H9 (cell line): Measurements from ENCODE around the gene CMTM8. TPM values are rescaled to one million over a fixed set of nuclear protein-coding genes. Genes with fewer than 3 reads are reported as not detected.

Experiments used
- DNase-seq: peaks from one replicate; pipeline ENCODE4 v3.0.0-alpha.2; 2017
- H2AFZ ChIP-seq: one replicate; pipeline ENCODE4 v1.6.1; 2013; ENCODE audit warnings: mild to moderate bottlenecking, low read length, control low read depth, moderate library complexity
- H2AK5ac ChIP-seq: 2 replicates; pipeline ENCODE4 v1.6.1; 2013; ENCODE audit warnings: low read length, control low read depth, mixed read lengths; ENCODE audit not compliant: insufficient read length
- H2BK120ac ChIP-seq: one replicate; pipeline ENCODE4 v1.6.1; 2013; ENCODE audit warnings: low read depth, mild to moderate bottlenecking, low read length, control low read depth, inconsistent platforms; ENCODE audit not compliant: poor library complexity, severe bottlenecking
- H2BK12ac ChIP-seq: 2 replicates; pipeline ENCODE4 v1.6.1; 2013; ENCODE audit warnings: low read length, control low read depth, mixed read lengths, low read depth; ENCODE audit not compliant: insufficient read length
- H2BK15ac ChIP-seq: 2 replicates; pipeline ENCODE4 v1.6.1; 2013; ENCODE audit warnings: low read depth, low read length, control low read depth
- H2BK20ac ChIP-seq: one replicate; pipeline ENCODE4 v1.6.1; 2013; ENCODE audit warnings: low read depth, mild to moderate bottlenecking, low read length, control low read depth, inconsistent platforms; ENCODE audit not compliant: poor library complexity, severe bottlenecking
- H2BK5ac ChIP-seq: 2 replicates; pipeline ENCODE4 v1.6.1; 2013; ENCODE audit warnings: low read length, control low read depth, mixed read lengths; ENCODE audit not compliant: insufficient read length
- H3K14ac ChIP-seq: 2 replicates; pipeline ENCODE4 v1.6.1; 2013; ENCODE audit warnings: low read length, control low read depth; ENCODE audit not compliant: insufficient read depth
- H3K18ac ChIP-seq: 2 replicates; pipeline ENCODE4 v1.6.1; 2013; ENCODE audit warnings: low read depth, mild to moderate bottlenecking, mixed read lengths, low read length, control low read depth; ENCODE audit not compliant: insufficient read length
- H3K23ac ChIP-seq: 2 replicates; pipeline ENCODE4 v1.6.1; 2013; ENCODE audit warnings: low read length, control low read depth, mixed read lengths, low read depth; ENCODE audit not compliant: insufficient read length
- H3K23me2 ChIP-seq: 2 replicates; pipeline ENCODE4 v1.6.1; 2013; ENCODE audit warnings: low read depth, mild to moderate bottlenecking, mixed read lengths, low read length, control low read depth; ENCODE audit not compliant: insufficient read length, poor library complexity, severe bottlenecking
- H3K27ac ChIP-seq: 2 replicates; pipeline ENCODE4 v1.5.1; 2013; ENCODE audit warnings: low read length, control low read depth, mixed read lengths, low read depth; ENCODE audit not compliant: insufficient read length
- H3K27me3 ChIP-seq: 2 replicates; pipeline ENCODE4 v1.6.1; 2013; ENCODE audit warnings: low read length, control low read depth, inconsistent platforms; ENCODE audit not compliant: insufficient read depth
- H3K4ac ChIP-seq: 2 replicates; pipeline ENCODE4 v1.6.1; 2013; ENCODE audit warnings: low read depth, mild to moderate bottlenecking, control low read depth, inconsistent platforms, low read length, moderate library complexity
- H3K4me1 ChIP-seq: 2 replicates; pipeline ENCODE4 v1.6.1; 2013; ENCODE audit warnings: low read length, control low read depth, inconsistent platforms; ENCODE audit not compliant: insufficient read depth
- H3K4me2 ChIP-seq: 2 replicates; pipeline ENCODE4 v1.6.1; 2013; ENCODE audit warnings: low read length, control low read depth, mixed read lengths; ENCODE audit not compliant: insufficient read length, insufficient read depth
- H3K56ac ChIP-seq: 2 replicates; pipeline ENCODE4 v1.6.1; 2013; ENCODE audit warnings: low read depth, mild to moderate bottlenecking, mixed read lengths, low read length, control low read depth; ENCODE audit not compliant: insufficient read length
- H3K79me1 ChIP-seq: 2 replicates; pipeline ENCODE4 v1.6.1; 2013; ENCODE audit warnings: low read depth, mild to moderate bottlenecking, moderate library complexity, low read length, control low read depth, inconsistent platforms; ENCODE audit not compliant: insufficient read depth, poor library complexity, severe bottlenecking
- H3K79me2 ChIP-seq: 2 replicates; pipeline ENCODE4 v1.6.1; 2013; ENCODE audit warnings: low read length, control low read depth, inconsistent platforms; ENCODE audit not compliant: insufficient read depth
- H3K9ac ChIP-seq: 2 replicates; pipeline ENCODE4 v1.6.1; 2013; ENCODE audit warnings: low read length, control low read depth, mixed read lengths; ENCODE audit not compliant: insufficient read length; ENCODE audit errors: extremely low read depth
- H3K9me3 ChIP-seq: one replicate; pipeline ENCODE4 v1.6.1; 2013; ENCODE audit warnings: low read depth, low read length, inconsistent platforms; ENCODE audit not compliant: control insufficient read depth
- H3T11ph ChIP-seq: one replicate; pipeline ENCODE4 v1.6.1; 2013; ENCODE audit warnings: mild to moderate bottlenecking, low read length, control low read depth, inconsistent platforms
- H4K20me1 ChIP-seq: one replicate; pipeline ENCODE4 v1.6.1; 2013; ENCODE audit not compliant: control insufficient read depth, insufficient read length, insufficient read depth
- H4K5ac ChIP-seq: 2 replicates; pipeline ENCODE4 v1.6.1; 2013; ENCODE audit warnings: low read depth, mild to moderate bottlenecking, mixed read lengths, low read length, control low read depth; ENCODE audit not compliant: insufficient read length
- H4K8ac ChIP-seq: replicated peaks from 2 replicates; pipeline ENCODE4 v1.6.1; 2013; ENCODE audit warnings: low read length, control low read depth, mixed read lengths, low read depth; ENCODE audit not compliant: insufficient read length
- H4K91ac ChIP-seq: 2 replicates; pipeline ENCODE4 v1.6.1; 2013; ENCODE audit warnings: low read depth, mild to moderate bottlenecking, moderate library complexity, mixed read lengths, low read length, control low read depth; ENCODE audit not compliant: insufficient read length
- H3K27ac Mint-ChIP-seq, 3 experiments: 2 replicates in 2 of 3; 3 replicates in 1 of 3; pipeline ENCODE4 v1.8.0; 2020 to 2021; ENCODE audit warnings: mixed read lengths in 3 of 3, mild to moderate bottlenecking in 1 of 3, moderate library complexity in 1 of 3
- H3K27me3 Mint-ChIP-seq: 2 replicates; pipeline ENCODE4 v1.8.0; 2021; ENCODE audit warnings: low read depth, mild to moderate bottlenecking, moderate library complexity, mixed read lengths
- H3K36me3 Mint-ChIP-seq, 3 experiments: 2 replicates in 2 of 3; 3 replicates in 1 of 3; pipeline ENCODE4 v1.8.0; 2020 to 2021; ENCODE audit warnings: low read depth in 3 of 3, mixed read lengths in 3 of 3; ENCODE audit not compliant: insufficient read depth in 1 of 3
- H3K4me1 Mint-ChIP-seq, 2 experiments: 2 replicates each; pipeline ENCODE4 v1.8.0; 2020; ENCODE audit warnings: mixed read lengths in 2 of 2
- H3K4me3 Mint-ChIP-seq, 2 experiments: 2 replicates in 1 of 2; 3 replicates in 1 of 2; pipeline ENCODE4 v1.8.0; 2020 to 2021; ENCODE audit warnings: mild to moderate bottlenecking in 2 of 2, mixed read lengths in 2 of 2, moderate library complexity in 1 of 2
- H3K9me3 Mint-ChIP-seq, 2 experiments: 2 replicates in 1 of 2; 3 replicates in 1 of 2; pipeline ENCODE4 v1.8.0; 2020; ENCODE audit warnings: mild to moderate bottlenecking in 2 of 2, mixed read lengths in 2 of 2, moderate library complexity in 1 of 2
- WGBS: extraction: QIAGEN DNeasy Blood & Tissue Kit; methylation state at CpG from one replicate; pipeline ENCODE4 v1.1.7; 2013; ENCODE audit warnings: missing lambda C conversion rate, low lambda C conversion rate, mixed read lengths; ENCODE audit not compliant: insufficient read length; ENCODE audit errors: extremely low coverage; 5-methylcytosine and 5-hydroxymethylcytosine counted together
- total RNA-seq: library from RNA; stranded (reverse); gene quantifications from 2 replicates; pipeline ENCODE4 v1.2.1, GENCODE V29; 2021
- TF ChIP-seq, protein P1 (sequence below): fragments of 200-600 bp; sonication (generic); conservative IDR thresholded peaks from 3 replicates; pipeline ENCODE4 v1.8.0; 2021; ENCODE audit warnings: antibody characterized with exemption, mild to moderate bottlenecking

The CMTM8 gene
- total RNA-seq, 1 experiment from 2014 or later = 4.0 TPM

DNA sequence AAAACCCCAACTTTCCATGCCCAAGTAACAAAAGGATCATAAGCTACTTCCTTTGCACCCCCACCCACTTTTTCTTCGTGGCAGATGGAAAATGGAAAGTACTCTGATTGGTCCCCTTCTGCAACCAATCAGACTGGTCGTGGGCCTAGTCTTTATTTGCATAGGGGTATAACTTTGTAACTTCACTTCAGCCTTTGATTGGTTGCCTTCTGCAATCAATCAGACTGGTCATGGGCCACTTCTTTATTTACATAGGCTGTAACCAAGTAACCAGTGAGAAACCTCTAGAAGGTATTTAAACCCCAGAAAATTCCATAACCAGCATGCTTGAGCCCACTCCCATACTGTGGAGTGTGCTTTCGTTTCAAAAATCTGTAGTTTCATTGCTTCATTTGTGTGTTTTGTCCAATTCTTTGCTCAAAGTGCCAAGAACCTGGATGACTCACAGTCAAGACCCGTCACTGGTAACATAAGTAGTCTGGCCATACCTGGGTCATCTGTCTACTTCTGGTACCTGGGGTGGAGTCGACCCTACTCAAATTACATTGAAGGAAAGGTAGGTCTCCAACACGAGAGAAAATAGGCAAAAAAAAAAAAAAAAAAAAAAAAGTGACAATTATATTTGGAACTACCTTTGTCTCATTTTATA lies 41.9 kb downstream of the CMTM8 start:
- H4K5ac ChIP-seq = no peak overlapping the region
- no peak overlapping the region for H2BK5ac ChIP-seq
- no peaks in the 10 kb centered on the region for H3K36me3 Mint-ChIP-seq
- H3K4ac ChIP-seq = no peak overlapping the region
- no peak overlapping the region for H3K18ac ChIP-seq
- no peaks in the 10 kb centered on the region for H3K9me3 ChIP-seq
- H3K4me3 Mint-ChIP-seq = no peak overlapping the region
- no peak overlapping the region for H2AFZ ChIP-seq
- peaks cover 7% of the 10 kb centered on the region in 2 experiments; a peak in 2 of 4 replicates for H3K4me1 Mint-ChIP-seq
- no peak overlapping the region for H3K27ac Mint-ChIP-seq
- no peak overlapping the region for H4K91ac ChIP-seq
- no peaks in the 10 kb centered on the region for H3K9me3 Mint-ChIP-seq
- no peak overlapping the region for H2BK12ac ChIP-seq
- 0 out of 2 replicates have a peak, but pooled peaks cover 2% of the 10 kb centered on the region for H3K79me2 ChIP-seq
- H4K20me1 ChIP-seq = no peaks in the 10 kb centered on the region
- no peak overlapping the region for H2BK120ac ChIP-seq
- H3K27me3 Mint-ChIP-seq = no peaks in the 10 kb centered on the region
- H3K23ac ChIP-seq = no peak overlapping the region
- no peak overlapping the region for H3K27ac ChIP-seq
- no peak overlapping the region for H3T11ph ChIP-seq
- no peak overlapping the region for H3K9ac ChIP-seq
- H2BK15ac ChIP-seq = no peak overlapping the region
- no CpG with 5 or more reads among the region's 6 CpGs for WGBS
- TF ChIP-seq, protein P1, sequence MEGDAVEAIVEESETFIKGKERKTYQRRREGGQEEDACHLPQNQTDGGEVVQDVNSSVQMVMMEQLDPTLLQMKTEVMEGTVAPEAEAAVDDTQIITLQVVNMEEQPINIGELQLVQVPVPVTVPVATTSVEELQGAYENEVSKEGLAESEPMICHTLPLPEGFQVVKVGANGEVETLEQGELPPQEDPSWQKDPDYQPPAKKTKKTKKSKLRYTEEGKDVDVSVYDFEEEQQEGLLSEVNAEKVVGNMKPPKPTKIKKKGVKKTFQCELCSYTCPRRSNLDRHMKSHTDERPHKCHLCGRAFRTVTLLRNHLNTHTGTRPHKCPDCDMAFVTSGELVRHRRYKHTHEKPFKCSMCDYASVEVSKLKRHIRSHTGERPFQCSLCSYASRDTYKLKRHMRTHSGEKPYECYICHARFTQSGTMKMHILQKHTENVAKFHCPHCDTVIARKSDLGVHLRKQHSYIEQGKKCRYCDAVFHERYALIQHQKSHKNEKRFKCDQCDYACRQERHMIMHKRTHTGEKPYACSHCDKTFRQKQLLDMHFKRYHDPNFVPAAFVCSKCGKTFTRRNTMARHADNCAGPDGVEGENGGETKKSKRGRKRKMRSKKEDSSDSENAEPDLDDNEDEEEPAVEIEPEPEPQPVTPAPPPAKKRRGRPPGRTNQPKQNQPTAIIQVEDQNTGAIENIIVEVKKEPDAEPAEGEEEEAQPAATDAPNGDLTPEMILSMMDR = no peak
- H4K8ac ChIP-seq = no peak overlapping the region
- H2AK5ac ChIP-seq = no peak overlapping the region
- H3K27me3 ChIP-seq = no peaks in the 10 kb centered on the region
- DNase-seq = no peak
- H3K79me1 ChIP-seq = no peaks in the 10 kb centered on the region
- no peak overlapping the region for H3K14ac ChIP-seq
- H3K4me2 ChIP-seq = no peak overlapping the region
- H3K23me2 ChIP-seq = no peaks in the 10 kb centered on the region
- H3K4me1 ChIP-seq = no peaks in the 10 kb centered on the region
- H2BK20ac ChIP-seq = no peak overlapping the region
- H3K56ac ChIP-seq = no peak overlapping the region
